ENCODE results near the gene ANLN.

Gene ANLN

DNA sequence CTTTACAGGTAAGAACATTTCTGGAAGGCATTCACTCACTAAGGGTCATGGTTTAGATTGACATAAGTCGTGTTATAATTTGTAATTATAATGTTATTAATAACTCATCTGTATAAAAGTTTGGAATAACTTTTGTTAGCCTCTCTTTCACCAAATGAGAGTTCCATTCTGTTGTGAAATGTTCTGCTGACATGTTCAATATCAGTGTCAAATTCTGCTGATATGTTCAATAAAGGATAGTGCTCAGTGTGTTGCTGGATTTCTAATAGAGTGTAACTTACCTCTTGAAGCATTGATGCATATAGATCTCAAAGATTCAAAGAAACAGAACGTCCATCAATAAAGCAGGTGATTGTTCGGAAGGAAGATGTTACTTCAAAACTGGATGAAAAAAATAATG is 30.6 kb downstream of the ANLN start:
- DNase-seq = no peak

DNA sequence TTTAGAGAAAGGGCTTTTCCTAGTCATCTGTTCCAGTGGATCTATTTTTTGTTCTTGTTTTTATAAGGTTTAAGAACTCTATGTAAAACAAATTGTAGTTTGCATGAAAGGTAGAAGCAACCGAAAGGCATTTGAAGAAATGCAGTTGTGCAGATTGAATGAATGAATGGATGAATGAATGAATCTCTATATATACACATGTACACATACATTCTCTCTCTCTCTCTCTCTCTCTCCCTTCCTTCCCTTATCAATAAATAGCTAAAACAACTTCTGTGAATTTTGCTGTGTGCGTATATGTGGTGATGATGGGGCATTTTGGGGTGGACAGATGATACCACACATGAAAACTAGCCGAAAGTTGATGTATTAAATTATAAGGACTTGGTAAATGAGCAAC is 32.4 kb downstream of the ANLN start:
- no peak for DNase-seq

GRCh38 chr7:36423633-36424032 is 34.0 kb downstream of the ANLN start:
- DNase-seq = no peak

DNA sequence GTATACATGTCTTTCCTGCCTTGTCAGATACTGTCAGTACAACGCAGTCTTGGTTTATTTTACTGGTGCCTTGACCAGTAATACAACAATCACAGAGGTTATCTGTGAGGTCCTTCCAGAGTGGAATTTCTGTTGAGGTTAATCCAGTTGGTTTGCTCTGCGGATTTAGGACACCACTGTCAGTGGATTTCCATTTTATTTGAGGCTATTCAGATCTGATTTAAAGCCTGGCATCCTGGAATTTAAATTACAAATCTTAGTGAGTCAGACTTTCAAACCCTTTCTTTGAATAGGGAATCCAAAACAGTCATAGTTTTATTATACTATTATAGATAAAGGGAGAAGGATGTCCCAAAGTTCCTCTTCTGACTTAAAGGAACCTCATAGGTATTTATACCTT is 40.5 kb downstream of the ANLN start:
- no peak for DNase-seq

GRCh38 chr7:36430881-36431280 is 41.2 kb downstream of the ANLN start:
- no peak for DNase-seq

GRCh38 chr7:36438211-36438610 is 48.5 kb downstream of the ANLN start:
- DNase-seq = no peak

DNA sequence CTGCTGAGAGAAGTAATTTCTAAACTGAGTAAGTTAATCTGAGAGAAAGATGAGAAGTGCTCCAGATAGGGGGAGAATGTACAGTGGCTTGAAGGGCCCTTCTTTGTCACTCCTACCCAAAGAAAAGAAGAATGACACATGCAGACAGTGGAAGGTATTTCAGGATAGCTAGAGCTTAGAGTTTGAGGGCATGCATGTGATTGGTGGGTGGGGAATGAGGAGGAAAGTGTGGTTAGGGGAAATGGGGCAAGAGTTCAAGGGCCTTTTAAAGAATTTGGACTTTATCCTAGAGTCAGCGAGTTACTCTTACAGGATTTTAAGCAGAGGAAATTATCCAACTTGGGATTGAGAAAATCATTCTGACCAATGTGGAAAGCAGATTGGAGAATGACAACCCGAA is 50.0 kb downstream of the ANLN start:
- DNase-seq = no peak

DNA sequence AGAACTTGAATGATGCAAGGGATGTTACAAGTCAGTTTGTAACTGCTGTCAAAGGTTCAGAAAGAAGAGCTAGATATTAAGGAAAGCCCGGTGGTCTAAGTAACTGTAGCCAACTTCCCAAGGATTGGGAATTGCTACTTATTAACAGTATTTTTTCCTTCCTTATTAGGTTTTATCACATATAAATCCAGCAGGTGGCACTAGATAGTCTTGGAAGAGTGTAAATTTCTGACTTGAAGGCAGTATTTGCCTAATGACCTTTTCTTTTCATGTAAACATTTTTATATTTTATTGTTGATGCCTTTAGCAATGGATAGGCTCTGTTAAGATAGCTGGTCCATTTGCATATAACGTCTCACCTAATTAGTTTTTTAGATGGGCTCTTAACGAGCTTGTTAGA is 51.2 kb downstream of the ANLN start:
- DNase-seq = peak; percentile 69

- no peak for DNase-seq
Measured at GRCh38 chr7:36441344-36442022, 51.8 kb downstream of the ANLN start.

- no peak for DNase-seq
Measured at GRCh38 chr7:36448781-36449379, 59.2 kb downstream of the ANLN start.

DNA sequence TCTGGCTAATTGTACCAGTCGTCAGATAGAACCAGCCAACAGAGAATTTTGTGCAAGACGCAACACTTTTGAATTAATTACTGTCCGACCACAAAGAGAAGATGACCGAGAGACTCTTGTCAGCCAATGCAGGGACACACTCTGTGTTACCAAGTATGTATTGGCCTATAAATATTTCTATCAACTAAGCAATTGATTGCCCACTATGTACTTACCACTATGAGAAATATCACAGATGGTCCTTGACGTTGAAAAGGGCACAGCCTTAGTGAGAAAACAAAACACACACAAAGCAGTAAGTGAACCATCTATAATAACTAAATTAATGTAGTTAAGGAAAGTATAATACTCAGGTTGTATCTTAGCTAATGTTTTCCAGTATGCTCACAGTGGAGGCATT is 60.0 kb downstream of the ANLN start:
- DNase-seq = no peak

DNA sequence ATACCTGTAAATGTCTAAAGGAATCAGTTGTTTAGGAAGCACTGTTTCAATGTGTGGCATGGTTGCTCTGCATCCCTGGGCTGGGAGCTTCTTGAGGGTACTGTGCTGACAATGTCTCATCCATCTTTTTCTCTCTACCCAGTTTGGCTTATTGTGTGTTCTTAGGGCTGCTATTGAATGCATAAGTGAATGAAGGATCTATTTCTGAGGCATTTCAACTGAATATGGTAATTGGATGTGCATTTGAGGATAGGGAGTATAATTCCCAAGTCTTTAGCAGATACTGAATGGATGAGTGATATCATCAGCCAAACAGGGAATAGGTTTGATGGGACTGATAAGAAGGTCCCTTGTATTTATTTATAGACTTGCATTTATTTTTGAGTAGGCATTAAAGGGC is 64.1 kb downstream of the ANLN start:
- no peak for DNase-seq

GRCh38 chr7:36455646-36456045 is 66.0 kb downstream of the ANLN start:
- DNase-seq = no peak

- DNase-seq = no peak
Measured at GRCh38 chr7:36456138-36456537, 66.5 kb downstream of the ANLN start.

- DNase-seq = no peak
Measured at GRCh38 chr7:36456548-36456947, 66.9 kb downstream of the ANLN start.

DNA sequence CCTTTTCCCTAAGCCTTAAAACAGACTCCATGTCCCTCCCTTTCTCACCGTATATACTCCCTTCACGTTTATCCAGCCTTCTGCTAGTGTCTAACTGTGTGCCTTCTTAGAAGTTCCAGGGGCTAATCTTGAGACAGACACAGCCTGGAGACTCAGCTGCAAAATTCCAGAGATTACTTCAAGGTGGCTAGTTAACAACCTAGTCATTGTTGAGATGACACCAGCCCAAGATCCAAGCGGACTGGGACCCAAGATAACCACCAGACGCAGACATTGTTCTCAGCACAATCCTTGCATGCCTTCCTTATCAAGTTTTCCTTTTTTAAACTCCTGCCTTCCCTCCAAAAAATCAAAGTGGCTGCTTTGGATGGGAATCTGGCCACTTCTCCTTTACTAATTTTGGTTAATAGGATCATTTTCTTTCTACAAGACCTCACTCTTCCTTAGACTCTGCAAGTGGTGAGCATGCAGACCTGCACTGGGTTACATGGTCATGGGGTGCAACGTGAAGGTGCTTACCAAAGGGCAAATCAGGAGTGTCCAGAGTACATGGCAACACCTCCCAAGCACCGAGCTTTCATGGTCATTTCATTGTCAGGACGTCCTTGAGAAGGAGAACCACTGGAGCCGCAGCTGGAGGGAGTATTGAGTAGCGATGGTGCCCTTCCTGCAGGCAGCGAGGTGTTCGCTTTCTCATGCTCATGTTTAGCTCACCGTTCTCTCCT is 69.7 kb downstream of the ANLN start:
- DNase-seq = no peak

DNA sequence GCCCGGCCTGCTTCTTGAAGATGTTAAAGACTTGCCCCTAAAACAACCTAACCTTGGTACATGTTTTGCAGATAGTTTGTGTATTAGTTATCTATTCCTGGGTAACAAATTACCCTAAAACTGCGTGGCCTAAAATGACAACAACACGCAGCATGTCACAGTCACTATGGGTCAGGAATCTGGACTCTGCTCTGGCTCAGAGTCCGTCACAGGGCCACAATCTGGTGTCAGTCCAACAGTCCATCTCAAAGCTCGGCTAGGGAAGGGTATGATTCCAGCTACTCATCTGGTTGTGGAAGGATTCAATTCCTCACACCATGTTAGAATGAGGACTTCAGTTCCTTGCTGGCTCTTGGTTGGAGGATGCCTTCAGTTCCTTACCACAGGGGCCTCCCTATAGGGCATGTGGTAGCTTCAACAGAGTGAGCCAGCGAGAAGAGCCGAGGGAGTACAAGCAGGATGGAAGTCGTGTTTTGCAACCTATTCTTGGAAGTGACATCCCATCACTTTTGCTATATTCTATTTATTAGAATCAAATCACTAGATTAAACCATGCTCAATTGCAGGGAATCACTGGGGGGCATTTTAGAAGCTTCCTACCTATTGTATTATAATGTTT is 71.3 kb downstream of the ANLN start:
- DNase-seq = no peak

GRCh38 chr7:36462551-36463137 is 73.0 kb downstream of the ANLN start:
- no peak for DNase-seq

DNA sequence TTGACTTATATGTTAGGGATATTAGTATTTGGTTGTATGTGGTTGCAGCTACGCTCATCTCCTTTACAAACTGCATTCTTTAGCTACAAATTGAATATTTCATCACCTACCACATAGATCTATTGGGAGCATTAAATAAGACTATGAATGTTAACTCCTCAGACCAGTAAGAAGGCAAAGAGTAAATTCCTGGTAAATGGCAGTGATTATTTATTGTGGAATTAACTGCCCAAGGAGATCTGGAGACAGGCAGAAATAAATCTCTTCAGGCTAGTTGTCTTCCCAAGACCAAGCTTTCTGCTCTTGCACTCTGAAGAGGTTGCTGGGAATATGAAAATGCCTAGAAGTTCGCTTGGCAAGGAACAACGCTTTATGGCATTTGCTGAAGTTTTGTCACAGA is 74.6 kb downstream of the ANLN start:
- no peak for DNase-seq

GRCh38 chr7:36466001-36466400 is 76.3 kb downstream of the ANLN start:
- peak; percentile 27 for DNase-seq

DNA sequence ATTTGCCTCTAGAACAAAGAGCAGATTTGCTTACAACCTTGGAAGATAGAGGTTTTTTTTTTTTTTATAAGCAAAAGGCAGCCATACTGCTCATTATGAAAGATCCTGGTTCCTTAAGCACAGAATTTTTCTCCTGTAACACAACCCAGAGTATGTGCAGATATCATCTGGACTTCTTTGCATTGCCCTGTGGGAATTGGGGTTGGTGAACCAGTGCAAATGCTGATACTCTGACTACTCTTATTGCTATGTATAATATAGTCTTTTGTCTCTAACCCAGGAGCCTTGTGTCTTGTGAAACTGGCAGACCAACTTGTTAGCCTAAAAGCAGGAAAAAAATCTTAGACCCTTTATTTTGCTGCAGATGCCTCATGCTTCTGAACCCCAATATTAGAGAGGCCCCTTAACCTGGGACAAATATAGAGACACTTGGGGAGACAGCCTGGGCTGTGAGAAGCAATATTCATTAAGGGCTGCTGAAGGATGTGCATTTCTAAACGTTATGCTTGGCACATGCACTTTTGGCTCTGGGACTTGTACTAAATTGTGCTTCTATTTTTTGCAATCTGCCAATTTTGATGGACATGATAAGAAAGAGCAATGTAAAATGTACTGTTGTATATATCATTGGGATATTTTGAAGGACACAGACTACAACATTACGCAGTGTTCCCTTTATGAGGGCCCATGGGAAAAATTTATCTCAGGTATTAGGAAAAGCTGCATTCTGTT is 78.9 kb downstream of the ANLN start:
- DNase-seq = no peak

GRCh38 chr7:36469236-36469635 is 79.6 kb downstream of the ANLN start:
- no peak for DNase-seq
